Activated CD4-positive, alpha-beta T cell treated with anti-CD3 and anti-CD28 coated beads, Interleukin-2, amount 10 ng/mL, durations not matched to agents 24 days and 14 days (primary cell): Measurements from ENCODE around the gene NOLC1. TPM values are rescaled to one million over a fixed set of nuclear protein-coding genes. Genes with fewer than 3 reads are reported as not detected.
"Not testable (repeated sequence)": the region's sequence is repeated elsewhere in the genome, so short reads cannot be mapped to it uniquely, and the experiment has no call there.

ENCODE experiments used
- DNase-seq: peaks from one replicate; pipeline ENCODE4 v3.0.0; 2022
- H3K27ac Mint-ChIP-seq: one replicate; pipeline ENCODE4 v1.8.0; 2022; ENCODE audit warnings: mild to moderate bottlenecking, mixed read lengths
- H3K27me3 Mint-ChIP-seq: one replicate; pipeline ENCODE4 v1.8.0; 2022; ENCODE audit warnings: mixed read lengths
- H3K36me3 Mint-ChIP-seq: one replicate; pipeline ENCODE4 v1.8.0; 2022; ENCODE audit warnings: low read depth, mild to moderate bottlenecking, mixed read lengths
- H3K4me1 Mint-ChIP-seq: one replicate; pipeline ENCODE4 v1.8.0; 2021; ENCODE audit warnings: mixed read lengths
- H3K4me3 Mint-ChIP-seq: one replicate; pipeline ENCODE4 v1.8.0; 2022; ENCODE audit warnings: mild to moderate bottlenecking, moderate library complexity, mixed read lengths
- H3K9me3 Mint-ChIP-seq: one replicate; pipeline ENCODE4 v1.8.0; 2021; ENCODE audit warnings: mixed read lengths
- intact Hi-C: fragments of 100-400 bp; cut with micrococcal nuclease; formaldehyde crosslinking; loops from one replicate; pipeline ENCODE4 v1.15.1; 2023
- total RNA-seq: library from RNA; stranded (reverse); gene quantifications from 2 replicates; pipeline ENCODE4 v1.2.3, GENCODE V29; 2022

The NOLC1 gene
- total RNA-seq, 1 donor from 2014 or later = 281 TPM

DNA sequence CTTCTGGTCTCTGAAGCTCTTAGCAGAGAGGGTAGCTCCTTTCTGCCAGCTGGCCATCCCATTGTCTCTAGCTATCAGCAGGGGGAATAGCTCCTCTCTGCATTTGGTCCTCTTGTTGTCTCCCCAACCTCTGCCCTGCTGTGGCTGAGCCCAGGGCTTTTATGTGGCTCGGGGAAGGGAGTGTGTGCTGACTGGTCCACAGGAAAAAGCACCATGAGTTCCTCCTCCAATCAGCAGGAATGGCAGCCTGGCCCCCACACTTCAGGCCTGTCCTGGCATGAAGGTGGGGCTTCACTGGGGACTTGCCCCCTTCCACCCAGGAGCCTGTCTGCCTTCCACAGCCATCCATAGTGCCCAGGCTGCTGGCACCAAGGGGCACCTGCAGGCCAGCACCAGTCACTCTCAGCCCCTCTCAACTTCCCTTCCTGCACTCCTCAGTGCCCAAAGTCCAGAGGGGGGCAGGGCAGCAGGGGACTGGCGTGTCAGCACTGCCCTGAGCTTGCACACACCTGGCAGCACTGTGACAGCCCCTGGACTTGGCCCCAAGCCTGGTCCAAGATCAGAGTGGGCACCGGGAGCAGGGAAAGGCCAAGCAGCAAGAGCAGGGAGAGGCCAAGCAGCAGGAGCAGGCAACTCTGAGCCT, 36.2 kb downstream of the NOLC1 start:
- Mint-ChIP-seq H3K27ac (peak overlapping the region; percentile 49), H3K4me3 (no peak overlapping the region)
- intact Hi-C loops = loop anchor here (5.0 kb wide), 1 partner anchor 39 kb away; the partner anchor contains the start of gene ELOVL3

DNA sequence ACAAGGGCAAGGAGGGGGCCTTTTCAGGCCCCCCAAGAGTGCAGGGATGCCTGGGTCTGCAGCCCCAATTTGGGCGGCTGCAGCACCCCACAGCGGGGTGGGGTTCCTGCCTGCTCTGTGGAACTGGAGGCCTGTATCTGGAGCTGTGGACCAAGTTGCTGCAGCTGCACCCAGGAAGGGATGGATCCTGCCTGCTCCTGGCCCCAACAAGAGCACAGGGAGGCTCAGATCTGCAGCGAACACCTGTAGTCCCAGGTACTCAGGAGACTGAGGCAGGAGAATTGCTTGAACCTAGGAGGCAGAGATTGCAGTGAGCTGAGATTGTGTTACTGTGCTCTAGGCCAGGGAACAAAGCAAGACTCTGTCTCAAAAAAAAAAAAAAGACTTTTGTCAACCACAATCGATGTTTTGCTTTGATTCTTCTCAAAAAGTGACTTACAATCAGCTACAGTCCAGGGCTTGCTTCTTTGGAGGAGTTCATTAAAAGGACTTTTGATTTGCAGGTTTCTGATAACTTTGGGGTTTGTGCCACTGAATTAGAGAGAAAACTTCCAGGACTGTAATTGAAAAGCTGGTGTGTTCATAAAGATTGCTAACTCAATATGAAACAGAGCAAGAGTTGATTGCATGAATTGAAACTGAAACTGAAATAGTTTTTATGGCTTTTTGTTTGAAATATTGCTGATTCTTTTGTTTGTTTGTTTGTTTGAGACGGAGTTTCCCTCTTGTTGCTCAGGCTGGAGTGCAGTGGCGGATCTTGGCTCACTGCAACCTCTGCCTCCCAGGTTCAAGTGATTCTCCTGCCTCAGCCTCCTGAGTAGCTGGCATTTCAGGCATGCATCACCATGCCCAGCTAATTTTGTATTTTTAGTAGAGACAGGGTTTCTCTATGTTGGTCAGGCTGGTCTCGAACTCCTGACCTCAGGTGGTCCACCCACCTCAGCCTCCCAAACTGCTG, 37.0 kb downstream of the NOLC1 start:
- H3K9me3 Mint-ChIP-seq = peaks cover 22% of the 10 kb centered on the region
- peaks cover 18% of the 10 kb centered on the region for H3K4me1 Mint-ChIP-seq
- not testable (repeated sequence) for H3K36me3 Mint-ChIP-seq, H3K27me3 Mint-ChIP-seq
- peak overlapping the region; percentile 82 for H3K27ac Mint-ChIP-seq
- H3K4me3 Mint-ChIP-seq = peak overlapping the region; percentile 41
- peak; percentile 83 for DNase-seq
- intact Hi-C loops = loop anchor here (1.0 to 5.0 kb wide), 2 partner anchors 8 to 38 kb away; partner anchors contain the start of gene ELOVL3

More for the DNA sequence above, 36.2 kb downstream of the NOLC1 start:
- Mint-ChIP-seq H3K9me3 (peaks cover 23% of the 10 kb centered on the region), H3K36me3 (peaks cover 8% of the 10 kb centered on the region), H3K27me3 (peaks cover 4% of the 10 kb centered on the region), H3K4me1 (peaks cover 18% of the 10 kb centered on the region)
- no peak for DNase-seq

GRCh38 chr10:102191956-102192355, 39.8 kb downstream of the NOLC1 start:
- Mint-ChIP-seq H3K9me3 (peaks cover 12% of the 10 kb centered on the region), H3K27ac (no peak overlapping the region), H3K4me1 (peaks cover 20% of the 10 kb centered on the region), H3K36me3 (peaks cover 5% of the 10 kb centered on the region), H3K4me3 (no peak overlapping the region), H3K27me3 (no peaks in the 10 kb centered on the region)
- intact Hi-C loops = no loop called here
- DNase-seq = no peak

- H3K36me3 Mint-ChIP-seq = peaks cover 4% of the 10 kb centered on the region
Measured at GRCh38 chr10:102195296-102195870, 43.2 kb downstream of the NOLC1 start.

GRCh38 chr10:102196893-102197292, 44.7 kb downstream of the NOLC1 start:
- intact Hi-C loops = loop anchor here (1.0 kb wide), 1 partner anchor 8 kb away; no protein-coding TSS in a partner anchor
- H3K27ac Mint-ChIP-seq = peak overlapping the region; percentile 74
- peaks cover 8% of the 10 kb centered on the region for H3K9me3 Mint-ChIP-seq
- DNase-seq = no peak
- peaks cover 8% of the 10 kb centered on the region for H3K4me1 Mint-ChIP-seq
- no peaks in the 10 kb centered on the region for H3K27me3 Mint-ChIP-seq
- H3K36me3 Mint-ChIP-seq = no peaks in the 10 kb centered on the region
- H3K4me3 Mint-ChIP-seq = no peak overlapping the region

More at GRCh38 chr10:102195296-102195870, 43.2 kb downstream of the NOLC1 start:
- intact Hi-C loops = no loop called here
- H3K27ac Mint-ChIP-seq = no peak overlapping the region
- H3K4me3 Mint-ChIP-seq = no peak overlapping the region
- H3K9me3 Mint-ChIP-seq = peaks cover 12% of the 10 kb centered on the region
- H3K4me1 Mint-ChIP-seq = peaks cover 8% of the 10 kb centered on the region
- H3K27me3 Mint-ChIP-seq = no peaks in the 10 kb centered on the region
- no peak for DNase-seq

GRCh38 chr10:102198027-102198426, 45.8 kb downstream of the NOLC1 start:
- Mint-ChIP-seq H3K4me3 (no peak overlapping the region), H3K36me3 (no peaks in the 10 kb centered on the region), H3K27me3 (no peaks in the 10 kb centered on the region), H3K4me1 (peaks cover 13% of the 10 kb centered on the region), H3K9me3 (peaks cover 7% of the 10 kb centered on the region), H3K27ac (no peak overlapping the region)
- intact Hi-C loops = no loop called here
- DNase-seq = no peak

- Mint-ChIP-seq H3K27ac (no peak overlapping the region), H3K9me3 (peaks cover 12% of the 10 kb centered on the region), H3K4me1 (peaks cover 13% of the 10 kb centered on the region), H3K4me3 (no peak overlapping the region), H3K36me3 (no peaks in the 10 kb centered on the region), H3K27me3 (no peaks in the 10 kb centered on the region)
- intact Hi-C loops = no loop called here
- no peak for DNase-seq
Measured at GRCh38 chr10:102200751-102201640, 48.8 kb downstream of the NOLC1 start.

GRCh38 chr10:102202386-102202785, 50.2 kb downstream of the NOLC1 start:
- intact Hi-C loops = no loop called here
- H3K4me1 Mint-ChIP-seq = peaks cover 7% of the 10 kb centered on the region
- H3K9me3 Mint-ChIP-seq = peaks cover 12% of the 10 kb centered on the region
- H3K4me3 Mint-ChIP-seq = no peak overlapping the region
- H3K27ac Mint-ChIP-seq = peak overlapping the region; percentile 69
- H3K36me3 Mint-ChIP-seq = no peaks in the 10 kb centered on the region
- H3K27me3 Mint-ChIP-seq = no peaks in the 10 kb centered on the region
- DNase-seq = no peak

- Mint-ChIP-seq H3K27me3 (peaks cover 6% of the 10 kb centered on the region), H3K27ac (no peak overlapping the region), H3K4me3 (no peak overlapping the region), H3K9me3 (peaks cover 7% of the 10 kb centered on the region), H3K36me3 (no peaks in the 10 kb centered on the region), H3K4me1 (no peaks in the 10 kb centered on the region)
- intact Hi-C loops = no loop called here
- no peak for DNase-seq
Measured at GRCh38 chr10:102208311-102209035, 56.3 kb downstream of the NOLC1 start.

- H3K4me3 Mint-ChIP-seq = no peak overlapping the region
- intact Hi-C loops = no loop called here
- peaks cover 15% of the 10 kb centered on the region for H3K27me3 Mint-ChIP-seq
- H3K36me3 Mint-ChIP-seq = no peaks in the 10 kb centered on the region
- no peak for DNase-seq
- no peak overlapping the region for H3K27ac Mint-ChIP-seq
- no peaks in the 10 kb centered on the region for H3K9me3 Mint-ChIP-seq
- no peaks in the 10 kb centered on the region for H3K4me1 Mint-ChIP-seq
Measured at GRCh38 chr10:102211615-102212299, 59.6 kb downstream of the NOLC1 start.
